Measurements from ENCODE around the gene FARS2.

Gene FARS2

GRCh38 chr6:5710936-5711335 is 449.6 kb downstream of the FARS2 start:
- 96 to 100% methylated on average over 1 to 4 of the region's 4 CpGs for WGBS, 2 experiments
- H3K27me3 ChIP-seq (ENCODE audit: control insufficient read depth, insufficient read depth, low read length, poor library complexity, severe bottlenecking) = no peaks in the 10 kb centered on the region
- no peak overlapping the region for H3K27ac ChIP-seq (ENCODE audit: insufficient read depth, low read depth, low read length, poor library complexity, severe bottlenecking)
- no peak overlapping the region for H3K4me3 ChIP-seq (ENCODE audit: insufficient read depth, low read depth, low read length)
- no peaks in the 10 kb centered on the region for H3K4me1 ChIP-seq (ENCODE audit: control insufficient read depth, insufficient read depth, low read length)
- no peaks in the 10 kb centered on the region for H3K9me3 ChIP-seq (ENCODE audit: control insufficient read depth, low read length)
- H3K36me3 ChIP-seq (ENCODE audit: control insufficient read depth, insufficient read depth, low read length) = no peaks in the 10 kb centered on the region

- Histone ChIP-seq H3K9me3 (ENCODE audit: control insufficient read depth, low read length) (peaks cover 2% of the 10 kb centered on the region), H3K27ac (ENCODE audit: insufficient read depth, low read depth, low read length, poor library complexity, severe bottlenecking) (no peak overlapping the region), H3K27me3 (ENCODE audit: control insufficient read depth, insufficient read depth, low read length, poor library complexity, severe bottlenecking) (no peaks in the 10 kb centered on the region), H3K4me1 (ENCODE audit: control insufficient read depth, insufficient read depth, low read length) (no peaks in the 10 kb centered on the region), H3K36me3 (ENCODE audit: control insufficient read depth, insufficient read depth, low read length) (no peaks in the 10 kb centered on the region), H3K4me3 (ENCODE audit: insufficient read depth, low read depth, low read length) (no peak overlapping the region)
- 71 to 74% methylated on average over 10 of the region's 10 CpGs for WGBS, 2 experiments
Observed at GRCh38 chr6:5712349-5713215, 451.3 kb downstream of the FARS2 start.

GRCh38 chr6:5713519-5713918 is 452.2 kb downstream of the FARS2 start:
- H3K4me3 ChIP-seq (ENCODE audit: insufficient read depth, low read depth, low read length) = no peak overlapping the region
- 21 to 25% methylated on average over 7 of the region's 7 CpGs for WGBS, 2 experiments
- no peaks in the 10 kb centered on the region for H3K27me3 ChIP-seq (ENCODE audit: control insufficient read depth, insufficient read depth, low read length, poor library complexity, severe bottlenecking)
- H3K4me1 ChIP-seq (ENCODE audit: control insufficient read depth, insufficient read depth, low read length) = no peaks in the 10 kb centered on the region
- peaks cover 2% of the 10 kb centered on the region for H3K9me3 ChIP-seq (ENCODE audit: control insufficient read depth, low read length)
- H3K36me3 ChIP-seq (ENCODE audit: control insufficient read depth, insufficient read depth, low read length) = no peaks in the 10 kb centered on the region
- H3K27ac ChIP-seq (ENCODE audit: insufficient read depth, low read depth, low read length, poor library complexity, severe bottlenecking) = no peak overlapping the region

- H3K4me3 ChIP-seq (ENCODE audit: insufficient read depth, low read depth, low read length) = no peak overlapping the region
- 93% methylated on average over 5 of the region's 5 CpGs for WGBS, 2 experiments
- no peaks in the 10 kb centered on the region for H3K27me3 ChIP-seq (ENCODE audit: control insufficient read depth, insufficient read depth, low read length, poor library complexity, severe bottlenecking)
- H3K9me3 ChIP-seq (ENCODE audit: control insufficient read depth, low read length) = peaks cover 2% of the 10 kb centered on the region
- no peaks in the 10 kb centered on the region for H3K36me3 ChIP-seq (ENCODE audit: control insufficient read depth, insufficient read depth, low read length)
- H3K4me1 ChIP-seq (ENCODE audit: control insufficient read depth, insufficient read depth, low read length) = peaks cover 12% of the 10 kb centered on the region
- H3K27ac ChIP-seq (ENCODE audit: insufficient read depth, low read depth, low read length, poor library complexity, severe bottlenecking) = no peak overlapping the region
Observed at GRCh38 chr6:5718231-5718947, 457.1 kb downstream of the FARS2 start.

- H3K4me3 ChIP-seq (ENCODE audit: insufficient read depth, low read depth, low read length) = no peak overlapping the region
- 60 to 63% methylated on average over 21 of the region's 21 CpGs for WGBS, 2 experiments
- no peak overlapping the region for H3K27ac ChIP-seq (ENCODE audit: insufficient read depth, low read depth, low read length, poor library complexity, severe bottlenecking)
- H3K9me3 ChIP-seq (ENCODE audit: control insufficient read depth, low read length) = no peaks in the 10 kb centered on the region
- no peaks in the 10 kb centered on the region for H3K36me3 ChIP-seq (ENCODE audit: control insufficient read depth, insufficient read depth, low read length)
- H3K4me1 ChIP-seq (ENCODE audit: control insufficient read depth, insufficient read depth, low read length) = peaks cover 14% of the 10 kb centered on the region
- H3K27me3 ChIP-seq (ENCODE audit: control insufficient read depth, insufficient read depth, low read length, poor library complexity, severe bottlenecking) = no peaks in the 10 kb centered on the region
Observed at GRCh38 chr6:5723841-5724691, 462.8 kb downstream of the FARS2 start.

- Histone ChIP-seq H3K9me3 (ENCODE audit: control insufficient read depth, low read length) (no peaks in the 10 kb centered on the region), H3K4me3 (ENCODE audit: insufficient read depth, low read depth, low read length) (no peak overlapping the region), H3K36me3 (ENCODE audit: control insufficient read depth, insufficient read depth, low read length) (no peaks in the 10 kb centered on the region), H3K27me3 (ENCODE audit: control insufficient read depth, insufficient read depth, low read length, poor library complexity, severe bottlenecking) (no peaks in the 10 kb centered on the region), H3K4me1 (ENCODE audit: control insufficient read depth, insufficient read depth, low read length) (peaks cover 14% of the 10 kb centered on the region), H3K27ac (ENCODE audit: insufficient read depth, low read depth, low read length, poor library complexity, severe bottlenecking) (no peak overlapping the region)
- 96% methylated on average over 10 of the region's 10 CpGs for WGBS, 2 experiments
Observed at GRCh38 chr6:5724911-5725310, 463.6 kb downstream of the FARS2 start.

- WGBS, 2 experiments = 94% methylated on average over 17 of the region's 17 CpGs
Observed at GRCh38 chr6:5726976-5727718, 465.8 kb downstream of the FARS2 start.

GRCh38 chr6:5728351-5729079 is 467.2 kb downstream of the FARS2 start:
- Histone ChIP-seq H3K27me3 (ENCODE audit: control insufficient read depth, insufficient read depth, low read length, poor library complexity, severe bottlenecking) (no peaks in the 10 kb centered on the region), H3K9me3 (ENCODE audit: control insufficient read depth, low read length) (no peaks in the 10 kb centered on the region), H3K36me3 (ENCODE audit: control insufficient read depth, insufficient read depth, low read length) (no peaks in the 10 kb centered on the region), H3K27ac (ENCODE audit: insufficient read depth, low read depth, low read length, poor library complexity, severe bottlenecking) (no peak overlapping the region), H3K4me3 (ENCODE audit: insufficient read depth, low read depth, low read length) (no peak overlapping the region), H3K4me1 (ENCODE audit: control insufficient read depth, insufficient read depth, low read length) (no peaks in the 10 kb centered on the region)
- 93% methylated on average over 16 of the region's 16 CpGs for WGBS, 2 experiments

More at GRCh38 chr6:5726976-5727718, 465.8 kb downstream of the FARS2 start:
- no peaks in the 10 kb centered on the region for H3K36me3 ChIP-seq (ENCODE audit: control insufficient read depth, insufficient read depth, low read length)
- no peaks in the 10 kb centered on the region for H3K27me3 ChIP-seq (ENCODE audit: control insufficient read depth, insufficient read depth, low read length, poor library complexity, severe bottlenecking)
- H3K4me3 ChIP-seq (ENCODE audit: insufficient read depth, low read depth, low read length) = no peak overlapping the region
- no peak overlapping the region for H3K27ac ChIP-seq (ENCODE audit: insufficient read depth, low read depth, low read length, poor library complexity, severe bottlenecking)
- peaks cover 12% of the 10 kb centered on the region for H3K4me1 ChIP-seq (ENCODE audit: control insufficient read depth, insufficient read depth, low read length)
- H3K9me3 ChIP-seq (ENCODE audit: control insufficient read depth, low read length) = no peaks in the 10 kb centered on the region

- no peaks in the 10 kb centered on the region for H3K27me3 ChIP-seq (ENCODE audit: control insufficient read depth, insufficient read depth, low read length, poor library complexity, severe bottlenecking)
- H3K9me3 ChIP-seq (ENCODE audit: control insufficient read depth, low read length) = no peaks in the 10 kb centered on the region
- H3K27ac ChIP-seq (ENCODE audit: insufficient read depth, low read depth, low read length, poor library complexity, severe bottlenecking) = no peak overlapping the region
- whole genome bisulfite sequencing, 2 experiments = 81 to 83% methylated on average over 8 of the region's 8 CpGs
- H3K4me1 ChIP-seq (ENCODE audit: control insufficient read depth, insufficient read depth, low read length) = no peaks in the 10 kb centered on the region
- no peaks in the 10 kb centered on the region for H3K36me3 ChIP-seq (ENCODE audit: control insufficient read depth, insufficient read depth, low read length)
- no peak overlapping the region for H3K4me3 ChIP-seq (ENCODE audit: insufficient read depth, low read depth, low read length)
Observed at GRCh38 chr6:5729080-5729434, 467.7 kb downstream of the FARS2 start.
